ENCODE results near the gene GRIA1.

The GRIA1 gene

GRCh38 chr5:153659039-153659736, 168.7 kb downstream of the GRIA1 start:
- no peaks in the 10 kb centered on the region for H3K9me3 Mint-ChIP-seq
- H3K4me3 Mint-ChIP-seq: no peak overlapping the region
- H3K36me3 Mint-ChIP-seq (ENCODE audit: low read depth): no peaks in the 10 kb centered on the region
- no peak for DNase-seq
- H3K4me1 Mint-ChIP-seq (ENCODE audit: low read depth): no peaks in the 10 kb centered on the region
- H3K27ac Mint-ChIP-seq: no peak overlapping the region
- no peaks in the 10 kb centered on the region for H3K27me3 Mint-ChIP-seq

- no peaks in the 10 kb centered on the region for H3K36me3 Mint-ChIP-seq (ENCODE audit: low read depth)
- H3K27ac Mint-ChIP-seq: no peak overlapping the region
- no peak overlapping the region for H3K4me3 Mint-ChIP-seq
- no peak for DNase-seq
- no peaks in the 10 kb centered on the region for H3K9me3 Mint-ChIP-seq
- H3K4me1 Mint-ChIP-seq (ENCODE audit: low read depth): no peaks in the 10 kb centered on the region
- H3K27me3 Mint-ChIP-seq: no peaks in the 10 kb centered on the region
These were observed 170.4 kb downstream of the GRIA1 start for GRCh38 chr5:153660919-153661318.

- no peak for DNase-seq
- Mint-ChIP-seq H3K27ac (no peak overlapping the region), H3K27me3 (no peaks in the 10 kb centered on the region), H3K36me3 (ENCODE audit: low read depth) (no peaks in the 10 kb centered on the region), H3K4me1 (ENCODE audit: low read depth) (no peaks in the 10 kb centered on the region), H3K9me3 (no peaks in the 10 kb centered on the region), H3K4me3 (no peak overlapping the region)
These were observed 171.4 kb downstream of the GRIA1 start for GRCh38 chr5:153661897-153662296.

GRCh38 chr5:153670101-153670500, 179.6 kb downstream of the GRIA1 start:
- H3K36me3 Mint-ChIP-seq (ENCODE audit: low read depth): no peaks in the 10 kb centered on the region
- H3K27me3 Mint-ChIP-seq: no peaks in the 10 kb centered on the region
- H3K4me3 Mint-ChIP-seq: no peak overlapping the region
- no peak for DNase-seq
- H3K27ac Mint-ChIP-seq: no peak overlapping the region
- no peaks in the 10 kb centered on the region for H3K9me3 Mint-ChIP-seq
- no peaks in the 10 kb centered on the region for H3K4me1 Mint-ChIP-seq (ENCODE audit: low read depth)

GRCh38 chr5:153671653-153672346, 181.3 kb downstream of the GRIA1 start:
- Mint-ChIP-seq H3K27me3 (no peaks in the 10 kb centered on the region), H3K4me3 (no peak overlapping the region), H3K9me3 (no peaks in the 10 kb centered on the region), H3K36me3 (ENCODE audit: low read depth) (no peaks in the 10 kb centered on the region), H3K4me1 (ENCODE audit: low read depth) (no peaks in the 10 kb centered on the region), H3K27ac (no peak overlapping the region)
- no peak for DNase-seq

- no peak overlapping the region for H3K4me3 Mint-ChIP-seq
- no peak overlapping the region for H3K27ac Mint-ChIP-seq
- DNase-seq: no peak
- H3K4me1 Mint-ChIP-seq (ENCODE audit: low read depth): no peaks in the 10 kb centered on the region
- H3K36me3 Mint-ChIP-seq (ENCODE audit: low read depth): no peaks in the 10 kb centered on the region
- H3K27me3 Mint-ChIP-seq: no peaks in the 10 kb centered on the region
- H3K9me3 Mint-ChIP-seq: no peaks in the 10 kb centered on the region
These were observed 182.0 kb downstream of the GRIA1 start for GRCh38 chr5:153672347-153673090.

- H3K9me3 Mint-ChIP-seq: no peaks in the 10 kb centered on the region
- H3K4me1 Mint-ChIP-seq (ENCODE audit: low read depth): no peaks in the 10 kb centered on the region
- H3K36me3 Mint-ChIP-seq (ENCODE audit: low read depth): no peaks in the 10 kb centered on the region
- no peaks in the 10 kb centered on the region for H3K27me3 Mint-ChIP-seq
- DNase-seq: no peak
- H3K4me3 Mint-ChIP-seq: no peak overlapping the region
- H3K27ac Mint-ChIP-seq: no peak overlapping the region
These were observed 183.9 kb downstream of the GRIA1 start for GRCh38 chr5:153674356-153674755.

- Mint-ChIP-seq H3K36me3 (ENCODE audit: low read depth) (no peaks in the 10 kb centered on the region), H3K4me1 (ENCODE audit: low read depth) (no peaks in the 10 kb centered on the region), H3K27ac (no peak overlapping the region), H3K4me3 (no peak overlapping the region), H3K27me3 (no peaks in the 10 kb centered on the region), H3K9me3 (no peaks in the 10 kb centered on the region)
- no peak for DNase-seq
These were observed 185.9 kb downstream of the GRIA1 start for GRCh38 chr5:153676406-153676805.

GRCh38 chr5:153676821-153677220, 186.4 kb downstream of the GRIA1 start:
- Mint-ChIP-seq H3K9me3 (no peaks in the 10 kb centered on the region), H3K27ac (no peak overlapping the region), H3K4me3 (no peak overlapping the region), H3K27me3 (no peaks in the 10 kb centered on the region), H3K4me1 (ENCODE audit: low read depth) (no peaks in the 10 kb centered on the region), H3K36me3 (ENCODE audit: low read depth) (no peaks in the 10 kb centered on the region)
- no peak for DNase-seq

GRCh38 chr5:153678617-153679329, 188.3 kb downstream of the GRIA1 start:
- no peaks in the 10 kb centered on the region for H3K4me1 Mint-ChIP-seq (ENCODE audit: low read depth)
- H3K27me3 Mint-ChIP-seq: no peaks in the 10 kb centered on the region
- no peak overlapping the region for H3K27ac Mint-ChIP-seq
- no peaks in the 10 kb centered on the region for H3K9me3 Mint-ChIP-seq
- no peak for DNase-seq
- H3K4me3 Mint-ChIP-seq: no peak overlapping the region
- H3K36me3 Mint-ChIP-seq (ENCODE audit: low read depth): no peaks in the 10 kb centered on the region

GRCh38 chr5:153690236-153690635, 199.8 kb downstream of the GRIA1 start:
- H3K9me3 Mint-ChIP-seq: no peaks in the 10 kb centered on the region
- DNase-seq: no peak
- H3K36me3 Mint-ChIP-seq (ENCODE audit: low read depth): no peaks in the 10 kb centered on the region
- H3K4me1 Mint-ChIP-seq (ENCODE audit: low read depth): no peaks in the 10 kb centered on the region
- no peaks in the 10 kb centered on the region for H3K27me3 Mint-ChIP-seq
- H3K27ac Mint-ChIP-seq: no peak overlapping the region
- no peak overlapping the region for H3K4me3 Mint-ChIP-seq

- no peaks in the 10 kb centered on the region for H3K27me3 Mint-ChIP-seq
- H3K9me3 Mint-ChIP-seq: no peaks in the 10 kb centered on the region
- no peak overlapping the region for H3K27ac Mint-ChIP-seq
- no peak for DNase-seq
- no peaks in the 10 kb centered on the region for H3K4me1 Mint-ChIP-seq (ENCODE audit: low read depth)
- H3K4me3 Mint-ChIP-seq: no peak overlapping the region
- no peaks in the 10 kb centered on the region for H3K36me3 Mint-ChIP-seq (ENCODE audit: low read depth)
These were observed 205.8 kb downstream of the GRIA1 start for GRCh38 chr5:153696256-153696655.

GRCh38 chr5:153699035-153699434, 208.6 kb downstream of the GRIA1 start:
- H3K9me3 Mint-ChIP-seq: no peaks in the 10 kb centered on the region
- DNase-seq: no peak
- H3K27ac Mint-ChIP-seq: no peak overlapping the region
- no peak overlapping the region for H3K4me3 Mint-ChIP-seq
- no peaks in the 10 kb centered on the region for H3K4me1 Mint-ChIP-seq (ENCODE audit: low read depth)
- no peaks in the 10 kb centered on the region for H3K27me3 Mint-ChIP-seq
- H3K36me3 Mint-ChIP-seq (ENCODE audit: low read depth): no peaks in the 10 kb centered on the region

- H3K4me1 Mint-ChIP-seq (ENCODE audit: low read depth): no peaks in the 10 kb centered on the region
- no peak overlapping the region for H3K4me3 Mint-ChIP-seq
- no peak for DNase-seq
- H3K36me3 Mint-ChIP-seq (ENCODE audit: low read depth): no peaks in the 10 kb centered on the region
- no peaks in the 10 kb centered on the region for H3K9me3 Mint-ChIP-seq
- H3K27me3 Mint-ChIP-seq: no peaks in the 10 kb centered on the region
- H3K27ac Mint-ChIP-seq: no peak overlapping the region
These were observed 210.5 kb downstream of the GRIA1 start for GRCh38 chr5:153700940-153701339.
